Measurements from ENCODE around the gene MMP14.

The MMP14 gene

DNA sequence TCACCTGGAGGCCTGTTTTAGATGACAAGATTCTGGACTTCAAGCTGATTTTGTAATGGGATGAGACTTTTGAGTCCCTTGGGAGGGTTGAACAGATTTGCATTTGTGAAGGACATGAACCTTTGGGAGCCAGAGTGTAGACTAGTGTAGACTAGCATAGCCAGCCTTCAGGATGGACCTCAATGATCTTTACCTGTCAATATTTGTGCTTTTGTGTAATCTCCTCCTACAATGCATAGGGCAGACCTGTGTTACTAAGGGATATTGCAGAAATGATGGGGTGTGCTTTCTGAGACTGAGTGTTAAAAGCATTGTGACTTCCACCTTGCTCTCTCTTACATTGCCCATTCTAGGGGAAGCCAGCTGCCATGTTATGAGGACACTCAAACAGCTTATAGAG lies 25.3 kb downstream of the MMP14 start:
- no peak for DNase-seq (ENCODE audit: low spot score)

DNA sequence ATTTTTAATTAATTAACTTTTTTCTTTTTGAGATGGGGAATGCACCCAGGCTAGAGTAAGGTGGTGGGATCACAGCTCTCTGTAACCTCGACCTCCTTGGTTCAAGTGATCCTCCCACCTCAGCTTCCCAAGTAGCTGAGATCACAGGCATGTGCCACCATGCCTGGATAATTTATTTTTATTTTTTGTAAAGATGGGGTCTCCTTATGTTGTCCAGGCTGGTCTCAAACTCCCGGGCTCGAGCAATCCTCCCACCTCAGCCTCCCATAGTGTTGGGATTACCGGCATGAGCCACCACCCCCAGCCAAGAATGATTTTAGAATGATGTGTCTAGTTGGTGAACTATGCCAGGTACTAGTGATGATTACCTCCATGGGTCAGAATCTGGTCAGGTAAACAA lies 28.6 kb downstream of the MMP14 start:
- no peak for DNase-seq (ENCODE audit: low spot score)

DNA sequence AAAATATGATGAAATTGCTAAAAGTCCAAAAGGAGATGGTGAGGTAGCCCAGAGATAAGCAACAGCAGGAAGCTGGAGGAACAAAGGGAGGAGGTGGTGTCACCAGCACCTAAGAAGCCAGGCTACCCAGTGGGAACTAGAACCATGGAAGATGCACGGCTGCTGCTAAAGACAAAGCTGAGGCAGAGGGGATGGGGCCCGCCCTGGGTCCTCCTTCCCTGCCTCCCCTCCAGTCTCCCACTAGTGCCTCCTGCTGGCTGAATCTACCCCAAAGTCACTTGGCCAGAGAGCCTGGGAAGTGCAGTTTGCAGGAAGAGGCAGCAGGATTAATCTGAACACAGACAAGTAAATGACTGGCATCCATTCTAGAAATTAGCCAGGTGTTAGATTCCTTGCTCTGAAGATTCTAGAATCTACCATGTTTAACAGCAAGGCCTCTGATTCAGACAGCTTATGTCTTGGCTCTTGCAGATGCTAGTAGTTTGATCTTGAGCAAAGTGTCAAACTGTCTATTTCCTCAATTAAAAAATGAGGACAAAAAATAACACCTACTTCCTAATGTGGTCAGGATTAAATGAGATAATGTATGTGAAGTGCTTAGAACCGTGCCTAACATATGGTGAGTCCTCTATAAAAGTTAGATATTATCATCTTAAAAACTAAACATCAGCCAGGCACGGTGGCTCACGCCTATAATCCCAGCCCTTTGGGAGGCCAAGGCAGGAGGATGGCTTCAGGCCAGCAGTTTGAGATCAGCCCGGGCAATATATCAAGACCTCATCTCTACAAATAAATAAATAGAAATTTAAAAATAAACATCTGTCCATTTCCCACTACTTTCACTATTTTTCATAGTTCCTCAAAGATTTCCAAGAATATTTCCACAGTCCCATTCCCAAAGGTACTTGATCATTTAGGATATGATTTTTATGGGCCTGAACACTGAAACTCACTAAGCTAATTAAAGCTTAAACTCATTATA lies 29.3 kb downstream of the MMP14 start:
- DNase-seq (ENCODE audit: low spot score), result no peak

DNA sequence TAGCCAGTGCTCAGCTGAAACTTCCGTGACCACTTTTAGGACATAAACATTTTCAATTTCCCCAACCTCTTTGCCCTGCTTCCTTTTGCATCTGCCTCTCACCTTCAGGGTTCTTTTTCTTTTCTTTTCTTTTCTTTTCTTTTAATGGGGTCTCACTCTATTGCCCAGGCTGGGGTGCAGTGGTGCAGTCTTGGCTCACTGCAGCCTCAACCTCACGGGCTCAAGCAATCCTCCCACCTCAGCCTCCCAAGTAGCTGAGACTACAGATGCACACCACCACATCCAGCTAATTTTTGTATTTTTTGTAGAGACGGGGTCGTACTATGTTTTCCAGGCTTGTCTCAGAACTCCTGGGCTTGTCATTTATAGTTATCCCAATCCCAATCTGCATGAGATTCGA lies 30.5 kb downstream of the MMP14 start:
- DNase-seq (ENCODE audit: low spot score), result no peak

DNA sequence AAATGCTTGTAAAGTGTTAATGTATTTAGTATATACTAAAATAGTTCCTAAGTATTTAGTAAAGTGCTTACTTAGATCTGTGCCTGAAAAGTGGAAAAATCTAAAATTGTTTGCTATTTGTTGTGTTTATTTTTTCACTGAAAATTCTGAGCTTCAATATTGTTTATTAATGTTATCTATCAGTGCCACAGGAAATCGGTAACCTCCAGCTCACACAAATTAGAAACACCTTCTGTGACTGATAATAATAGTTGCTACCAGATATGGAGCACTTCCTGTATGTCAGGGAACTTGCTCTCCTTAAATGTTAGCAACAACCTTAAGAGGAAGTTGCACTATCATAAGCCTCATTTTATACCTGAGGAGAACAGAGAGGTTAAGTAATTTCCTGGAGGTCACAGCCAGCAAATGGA lies 34.4 kb downstream of the MMP14 start:
- DNase-seq (ENCODE audit: low spot score), result no peak

DNA sequence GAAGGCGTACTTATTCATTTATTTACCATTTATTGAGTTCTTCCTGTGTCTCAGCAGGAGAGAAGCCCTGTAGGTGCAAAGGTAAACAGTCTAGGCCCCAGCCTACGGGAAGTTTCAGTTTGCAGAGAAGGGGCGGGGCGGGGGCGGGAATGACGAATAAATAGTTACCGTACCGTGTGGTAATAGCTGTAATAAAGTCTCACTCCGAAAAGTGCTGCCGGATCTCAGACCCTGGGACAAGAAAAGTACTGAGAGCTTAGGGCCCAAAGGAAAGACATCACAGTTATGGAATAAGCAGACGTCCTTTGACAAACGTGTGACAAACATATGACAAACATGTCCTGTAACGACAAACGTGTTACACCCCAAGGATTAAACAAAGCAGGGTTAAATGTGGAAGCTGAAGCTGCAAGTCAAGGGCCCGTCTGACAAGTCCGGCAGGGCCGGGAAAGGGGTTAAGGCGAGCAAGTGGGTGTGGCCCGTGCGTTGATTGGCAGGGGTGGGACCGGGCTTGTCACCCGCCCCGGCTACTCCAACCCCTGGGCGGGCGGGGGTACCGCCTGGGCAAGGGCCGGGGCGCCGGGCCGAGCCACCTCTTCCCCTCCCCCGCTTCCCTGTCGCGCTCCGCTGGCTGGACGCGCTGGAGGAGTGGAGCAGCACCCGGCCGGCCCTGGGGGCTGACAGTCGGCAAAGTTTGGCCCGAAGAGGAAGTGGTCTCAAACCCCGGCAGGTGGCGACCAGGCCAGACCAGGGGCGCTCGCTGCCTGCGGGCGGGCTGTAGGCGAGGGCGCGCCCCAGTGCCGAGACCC lies 35.0 kb downstream of the MMP14 start, which contains the start of gene LRP10:
Gene LRP10 (plus strand): TSS at position 517 of the 809 bp plus-strand sequence. CDS start 564 bp downstream, outside the sequence.
- peak; percentile 95 for DNase-seq (ENCODE audit: low spot score)

DNA sequence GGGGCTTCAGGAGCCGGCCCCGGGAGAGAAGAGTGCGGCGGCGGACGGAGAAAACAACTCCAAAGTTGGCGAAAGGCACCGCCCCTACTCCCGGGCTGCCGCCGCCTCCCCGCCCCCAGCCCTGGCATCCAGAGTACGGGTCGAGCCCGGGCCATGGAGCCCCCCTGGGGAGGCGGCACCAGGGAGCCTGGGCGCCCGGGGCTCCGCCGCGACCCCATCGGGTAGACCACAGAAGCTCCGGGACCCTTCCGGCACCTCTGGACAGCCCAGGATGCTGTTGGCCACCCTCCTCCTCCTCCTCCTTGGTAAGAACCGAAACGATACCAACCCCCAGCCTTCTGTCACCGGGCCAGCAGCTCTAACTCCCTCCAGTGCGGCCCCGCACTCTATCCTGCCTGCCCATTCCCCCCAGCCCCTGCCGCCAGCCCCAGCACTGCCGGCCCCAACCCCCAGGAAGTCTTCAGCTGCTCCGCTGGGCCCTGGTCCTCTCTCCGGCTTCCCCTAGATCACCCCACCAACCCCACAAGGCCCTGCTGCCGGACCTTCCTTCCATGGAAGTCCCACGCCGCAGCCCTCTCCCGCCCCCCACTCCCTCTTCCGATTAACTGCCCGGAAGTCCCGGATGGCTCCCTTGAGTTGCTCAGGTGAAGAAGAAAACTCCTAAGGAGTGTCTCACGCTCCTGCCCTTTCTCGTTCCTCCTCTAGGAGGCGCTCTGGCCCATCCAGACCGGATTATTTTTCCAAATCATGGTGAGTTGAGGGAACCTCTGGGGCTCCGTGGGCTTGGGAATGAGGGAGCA lies 35.8 kb downstream of the MMP14 start:
- peak; percentile 83 for DNase-seq (ENCODE audit: low spot score)

DNA sequence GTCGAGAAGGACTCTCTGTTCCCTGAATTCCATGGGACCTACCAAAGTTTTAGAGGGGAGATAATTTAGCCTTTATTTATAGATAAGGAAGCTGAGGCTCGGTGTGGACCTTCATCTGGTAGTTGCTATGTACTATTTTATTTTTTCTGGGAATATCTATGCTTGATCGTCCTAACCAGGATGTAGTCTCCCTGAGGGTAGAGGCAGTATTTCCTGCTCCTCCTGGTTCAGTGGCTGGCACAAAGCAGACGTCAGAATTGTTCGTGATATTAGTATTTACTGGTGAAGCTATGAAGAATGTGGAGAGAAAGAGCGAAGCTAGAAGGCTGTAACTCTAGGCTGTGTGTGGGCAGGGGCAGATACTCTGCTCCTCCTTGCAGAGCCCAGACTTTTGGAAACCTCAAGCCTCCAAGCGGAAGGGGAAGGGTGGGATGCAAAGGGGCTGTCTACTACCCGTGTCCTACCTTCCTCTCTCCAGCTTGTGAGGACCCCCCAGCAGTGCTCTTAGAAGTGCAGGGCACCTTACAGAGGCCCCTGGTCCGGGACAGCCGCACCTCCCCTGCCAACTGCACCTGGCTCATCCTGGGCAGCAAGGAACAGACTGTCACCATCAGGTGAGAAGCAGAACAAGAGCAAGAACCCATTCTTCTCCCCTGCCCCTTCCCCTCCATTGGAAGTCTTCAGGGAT lies 36.6 kb downstream of the MMP14 start:
- no peak for DNase-seq (ENCODE audit: low spot score)

DNA sequence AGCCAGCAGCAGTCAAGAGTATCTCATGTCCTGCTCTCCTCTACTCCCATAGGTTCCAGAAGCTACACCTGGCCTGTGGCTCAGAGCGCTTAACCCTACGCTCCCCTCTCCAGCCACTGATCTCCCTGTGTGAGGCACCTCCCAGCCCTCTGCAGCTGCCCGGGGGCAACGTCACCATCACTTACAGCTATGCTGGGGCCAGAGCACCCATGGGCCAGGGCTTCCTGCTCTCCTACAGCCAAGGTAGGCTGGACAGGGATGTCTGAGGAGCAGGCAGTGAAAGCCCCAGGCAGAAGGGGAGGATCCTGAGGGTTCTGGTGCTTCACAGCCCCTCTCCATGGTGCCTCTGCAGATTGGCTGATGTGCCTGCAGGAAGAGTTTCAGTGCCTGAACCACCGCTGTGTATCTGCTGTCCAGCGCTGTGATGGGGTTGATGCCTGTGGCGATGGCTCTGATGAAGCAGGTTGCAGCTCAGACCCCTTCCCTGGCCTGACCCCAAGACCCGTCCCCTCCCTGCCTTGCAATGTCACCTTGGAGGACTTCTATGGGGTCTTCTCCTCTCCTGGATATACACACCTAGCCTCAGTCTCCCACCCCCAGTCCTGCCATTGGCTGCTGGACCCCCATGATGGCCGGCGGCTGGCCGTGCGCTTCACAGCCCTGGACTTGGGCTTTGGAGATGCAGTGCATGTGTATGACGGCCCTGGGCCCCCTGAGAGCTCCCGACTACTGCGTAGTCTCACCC lies 38.8 kb downstream of the MMP14 start:
- DNase-seq (ENCODE audit: low spot score), result no peak

DNA sequence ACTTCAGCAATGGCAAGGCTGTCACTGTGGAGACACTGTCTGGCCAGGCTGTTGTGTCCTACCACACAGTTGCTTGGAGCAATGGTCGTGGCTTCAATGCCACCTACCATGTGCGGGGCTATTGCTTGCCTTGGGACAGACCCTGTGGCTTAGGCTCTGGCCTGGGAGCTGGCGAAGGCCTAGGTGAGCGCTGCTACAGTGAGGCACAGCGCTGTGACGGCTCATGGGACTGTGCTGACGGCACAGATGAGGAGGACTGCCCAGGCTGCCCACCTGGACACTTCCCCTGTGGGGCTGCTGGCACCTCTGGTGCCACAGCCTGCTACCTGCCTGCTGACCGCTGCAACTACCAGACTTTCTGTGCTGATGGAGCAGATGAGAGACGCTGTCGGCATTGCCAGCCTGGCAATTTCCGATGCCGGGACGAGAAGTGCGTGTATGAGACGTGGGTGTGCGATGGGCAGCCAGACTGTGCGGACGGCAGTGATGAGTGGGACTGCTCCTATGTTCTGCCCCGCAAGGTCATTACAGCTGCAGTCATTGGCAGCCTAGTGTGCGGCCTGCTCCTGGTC lies 39.4 kb downstream of the MMP14 start:
- DNase-seq (ENCODE audit: low spot score), result no peak

DNA sequence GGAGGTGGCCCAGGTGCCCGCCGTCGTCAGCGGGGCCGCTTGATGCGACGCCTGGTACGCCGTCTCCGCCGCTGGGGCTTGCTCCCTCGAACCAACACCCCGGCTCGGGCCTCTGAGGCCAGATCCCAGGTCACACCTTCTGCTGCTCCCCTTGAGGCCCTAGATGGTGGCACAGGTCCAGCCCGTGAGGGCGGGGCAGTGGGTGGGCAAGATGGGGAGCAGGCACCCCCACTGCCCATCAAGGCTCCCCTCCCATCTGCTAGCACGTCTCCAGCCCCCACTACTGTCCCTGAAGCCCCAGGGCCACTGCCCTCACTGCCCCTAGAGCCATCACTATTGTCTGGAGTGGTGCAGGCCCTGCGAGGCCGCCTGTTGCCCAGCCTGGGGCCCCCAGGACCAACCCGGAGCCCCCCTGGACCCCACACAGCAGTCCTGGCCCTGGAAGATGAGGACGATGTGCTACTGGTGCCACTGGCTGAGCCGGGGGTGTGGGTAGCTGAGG lies 40.7 kb downstream of the MMP14 start:
- no peak for DNase-seq (ENCODE audit: low spot score)

DNA sequence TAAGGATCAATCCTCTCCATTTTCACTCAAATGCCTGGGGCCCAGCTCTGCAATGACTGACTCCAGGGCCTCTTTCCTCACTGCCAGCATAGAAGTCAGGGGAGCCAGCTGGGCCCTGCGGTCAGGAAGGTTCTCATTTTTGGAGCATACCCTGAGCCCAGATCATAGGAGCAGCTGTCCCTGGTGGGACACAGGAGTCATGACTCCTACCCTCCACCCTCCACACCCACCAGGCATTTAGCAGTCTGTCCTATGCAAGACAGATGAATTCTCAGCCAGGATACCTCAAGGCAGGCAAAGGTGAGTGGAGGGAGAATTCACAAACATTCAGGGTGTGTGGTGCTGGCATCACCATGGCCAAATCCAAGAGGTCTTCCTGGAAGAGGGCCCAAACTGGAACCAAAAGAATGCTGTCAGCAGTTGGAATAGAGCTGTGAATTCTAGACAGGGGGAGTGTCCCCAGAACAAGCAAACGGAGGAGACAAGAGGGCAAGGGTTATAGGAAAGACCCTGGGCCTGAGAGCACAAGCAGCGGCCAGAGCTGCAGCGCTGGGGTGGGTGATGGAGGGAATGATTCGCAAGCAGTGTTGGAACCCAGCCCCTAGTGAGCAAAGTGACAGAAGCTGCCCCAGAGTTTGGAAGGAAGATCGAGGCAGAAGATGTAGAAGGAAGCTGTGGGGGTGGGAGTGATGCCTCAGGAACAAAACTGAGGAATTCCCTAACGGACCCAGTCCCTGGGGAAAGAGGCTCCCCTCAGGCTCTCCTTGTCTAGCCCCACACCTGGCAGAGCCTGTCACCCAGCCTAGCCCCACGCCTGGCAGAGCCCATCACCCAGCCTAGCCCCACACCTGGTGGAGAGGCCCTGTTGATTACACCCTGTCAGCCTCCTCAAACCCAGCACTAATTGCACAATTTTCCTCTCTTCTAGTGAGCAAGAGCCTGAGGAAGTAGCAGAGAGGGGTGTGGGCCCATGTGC lies 42.2 kb downstream of the MMP14 start:
- DNase-seq (ENCODE audit: low spot score), result no peak

DNA sequence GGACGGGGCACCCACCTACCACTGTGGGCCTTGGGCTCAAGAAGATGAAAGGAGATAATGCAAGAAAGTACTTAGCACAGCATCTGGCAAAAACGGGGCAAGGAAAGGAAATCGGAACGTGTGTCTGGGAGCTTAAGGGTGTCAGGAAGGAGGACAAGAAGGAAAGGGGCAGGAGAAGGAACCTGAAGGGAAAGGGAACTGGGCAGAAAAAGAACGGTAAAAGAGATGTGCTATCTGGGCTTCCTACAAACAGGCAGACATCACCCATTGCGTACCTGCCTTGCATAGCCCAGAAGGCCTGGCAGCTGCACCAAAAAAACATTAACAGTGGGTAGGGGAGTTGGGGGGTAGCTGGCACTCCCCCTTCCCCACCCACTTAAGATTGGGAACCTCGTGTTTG lies 45.7 kb downstream of the MMP14 start:
- DNase-seq (ENCODE audit: low spot score), result no peak

DNA sequence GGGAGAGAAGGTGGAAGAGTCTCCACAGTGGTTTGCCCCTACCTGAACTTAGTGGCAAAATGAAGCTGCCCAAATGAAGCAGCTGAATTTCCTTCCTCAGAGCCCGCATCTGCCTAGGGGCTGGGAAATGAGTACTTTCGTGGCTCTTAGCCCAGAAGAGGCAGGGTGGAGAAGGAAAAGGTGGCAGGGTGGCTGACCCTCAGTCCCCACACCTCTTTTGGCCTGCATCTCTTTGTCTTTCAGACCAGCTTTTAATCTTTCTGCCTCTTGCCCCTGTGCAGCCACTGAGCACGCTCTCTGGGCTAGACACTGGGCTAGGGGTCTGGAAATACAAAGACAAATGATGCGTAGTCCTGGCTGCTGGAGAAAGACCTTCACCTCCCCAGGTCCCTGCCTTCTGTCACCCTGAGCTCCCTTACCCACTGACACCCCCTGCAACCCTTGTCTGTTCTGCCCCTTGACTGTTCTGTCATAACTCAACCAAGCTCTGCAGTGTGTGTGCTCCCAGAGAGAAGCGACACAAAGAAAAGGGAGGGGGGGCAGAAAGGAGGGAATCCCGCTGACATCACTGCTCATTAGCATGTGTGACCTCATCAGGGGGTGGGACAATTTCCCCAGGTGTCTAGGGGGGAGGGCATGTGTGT lies 46.3 kb downstream of the MMP14 start:
- peak; percentile 61 for DNase-seq (ENCODE audit: low spot score)

DNA sequence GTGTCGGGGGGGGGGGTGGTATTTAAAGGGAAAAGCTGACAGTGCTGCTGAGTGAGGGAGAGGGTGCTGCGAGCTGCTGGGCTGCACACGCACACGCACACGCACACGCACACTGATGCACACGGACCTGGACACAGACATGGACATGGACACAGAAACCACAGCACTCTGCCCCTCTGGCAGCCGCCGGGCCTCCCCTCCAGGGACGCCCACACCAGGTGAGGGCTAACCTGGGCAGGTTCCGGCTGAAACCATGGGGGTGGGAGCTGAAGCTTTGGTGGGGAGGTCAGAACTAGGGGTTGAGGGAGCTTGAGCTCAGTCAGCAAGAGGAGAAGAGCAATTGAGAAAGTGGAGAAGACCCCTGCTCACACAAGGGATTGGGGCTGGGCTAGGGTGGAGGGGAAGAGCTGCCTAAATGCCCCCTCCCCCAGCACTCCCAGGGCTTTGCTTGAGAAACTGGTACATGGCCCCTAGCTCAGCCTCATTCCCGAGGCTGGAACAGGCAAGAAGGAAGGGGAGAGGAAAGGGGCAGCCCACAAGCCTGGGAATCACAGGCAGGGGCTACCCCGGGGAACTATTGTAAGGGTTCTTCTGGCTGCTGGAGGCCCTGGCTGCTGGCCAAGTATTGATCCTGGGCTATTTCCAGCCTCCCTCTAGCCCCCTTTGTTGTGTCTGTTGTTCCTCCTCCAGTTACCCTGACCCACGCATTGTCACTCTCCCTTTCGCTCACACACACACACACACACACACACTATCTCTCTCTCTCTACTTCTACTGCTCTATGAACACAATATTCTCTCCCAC lies 47.0 kb downstream of the MMP14 start, which contains the start of gene REM2:
Gene REM2 (plus strand): TSS at position 50 of the 804 bp plus-strand sequence. CDS start 66 bp downstream, at position 116.
- no peak for DNase-seq (ENCODE audit: low spot score)

DNA sequence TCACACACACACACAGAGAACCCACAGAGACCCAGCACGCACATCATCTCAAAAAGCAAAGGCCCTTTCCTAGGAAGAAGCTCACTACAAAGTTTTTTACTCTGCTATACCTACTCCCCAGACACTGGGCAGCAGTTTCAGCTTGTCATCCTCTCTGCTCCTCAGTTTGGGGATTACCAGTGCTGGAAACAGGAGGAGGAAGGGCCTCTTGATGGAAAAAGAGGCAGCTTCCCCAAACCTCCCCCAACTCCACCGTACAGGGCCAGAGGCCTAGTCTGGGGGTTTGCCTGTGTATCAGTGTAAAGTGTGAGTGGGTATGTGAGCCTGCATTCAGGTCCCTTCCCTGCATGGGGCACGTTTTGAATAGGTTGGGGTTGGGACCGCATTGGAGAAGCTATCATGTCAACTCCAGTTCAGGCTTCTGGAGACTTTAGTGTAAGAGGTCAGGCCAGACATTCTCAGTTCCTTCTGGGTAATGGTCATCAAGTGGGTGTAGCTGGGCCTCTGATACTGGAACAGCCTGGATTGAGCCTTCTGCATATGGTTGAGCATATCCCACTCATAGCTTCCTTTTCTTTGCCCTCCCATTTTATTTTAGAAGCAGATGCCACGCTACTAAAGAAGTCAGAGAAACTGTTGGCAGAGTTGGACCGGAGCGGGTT lies 47.8 kb downstream of the MMP14 start:
- no peak for DNase-seq (ENCODE audit: low spot score)

All from Ammon's horn (tissue), 1 donor.